ENCODE results near the gene MS4A4A. TPM values are rescaled to one million over a fixed set of nuclear protein-coding genes. Genes with fewer than 3 reads are reported as not detected.

Gene MS4A4A
- total and polyA plus RNA-seq, 10 of the 15 experiments (the other 5 are each of a cell fraction or from before 2014, with no cell fraction given) = 0.10 to 2.4 (median 0.68) TPM

GRCh38 chr11:60336767-60337391, 56.4 kb downstream of the MS4A4A start (continued):
- TF ChIP-seq NRF1 (conservative IDR thresholded peaks at IDR 0.05; ENCODE audit: low read depth, low read length) (no peak), IKZF2 (IDR thresholded peaks at IDR 0.05) (peak; percentile 47 to 69; a peak in 3 of 4 replicates), PML (IDR thresholded peaks at IDR 0.05; ENCODE audit: low read length) (no peak), MTA2 (IDR thresholded peaks at IDR 0.05; ENCODE audit: low read depth) (peak; percentile 73; the same call in 1 of the 2 replicates), ATF2 (IDR thresholded peaks at IDR 0.05; ENCODE audit: low read length) (no peak), DPF2 (IDR thresholded peaks at IDR 0.05) (peak; percentile 70), RELA (IDR thresholded peaks at IDR 0.05; ENCODE audit: borderline replicate concordance, partially characterized antibody) (no peak), GATAD2B (conservative IDR thresholded peaks at IDR 0.05; ENCODE audit: low read depth) (peak; percentile 63), WRNIP1 (IDR thresholded peaks at IDR 0.05; ENCODE audit: borderline replicate concordance, low read depth, low read length) (no peak), TAF1 (IDR thresholded peaks at IDR 0.05; ENCODE audit: borderline replicate concordance, low read depth, low read length) (no peak), PBX3 (IDR thresholded peaks at IDR 0.05; ENCODE audit: insufficient replicate concordance, low read depth, low read length) (no peak), PAX8 (IDR thresholded peaks at IDR 0.05) (no peak), PAX5 (IDR thresholded peaks at IDR 0.05; ENCODE audit: borderline replicate concordance, low read depth, low read length) (no peak; the same call in 1 of the 2 replicates), JUND (IDR thresholded peaks at IDR 0.05; ENCODE audit: low read depth, low read length) (no peak), GABPA (IDR thresholded peaks at IDR 0.05; ENCODE audit: low read depth) (no peak), CBX3 (IDR thresholded peaks at IDR 0.05; ENCODE audit: borderline replicate concordance, low read depth) (no peak), IRF5 (IDR thresholded peaks at IDR 0.05; ENCODE audit: borderline replicate concordance) (peak; percentile 53; the same call in 1 of the 2 replicates), HDAC2 (IDR thresholded peaks at IDR 0.05) (no peak), NFYA (IDR thresholded peaks at IDR 0.05; ENCODE audit: borderline replicate concordance, low read depth, low read length) (no peak), HCFC1 (IDR thresholded peaks at IDR 0.05; ENCODE audit: low read length) (no peak), RFX5 (IDR thresholded peaks at IDR 0.05; ENCODE audit: low read depth, low read length) (no peak), SIX5 (IDR thresholded peaks at IDR 0.05; ENCODE audit: low read depth, low read length, severe bottlenecking) (no peak), MEF2B (IDR thresholded peaks at IDR 0.05; ENCODE audit: partially characterized antibody, poor library complexity, severe bottlenecking) (no peak), RCOR1 (conservative IDR thresholded peaks at IDR 0.05; ENCODE audit: low read depth, low read length) (no peak), USF2 (IDR thresholded peaks at IDR 0.05; ENCODE audit: borderline replicate concordance, low read depth, low read length) (no peak), CBFB (IDR thresholded peaks at IDR 0.05; ENCODE audit: low read depth) (no peak), ZNF384 (IDR thresholded peaks at IDR 0.05; ENCODE audit: borderline replicate concordance, low read depth, low read length) (no peak), STAT1 (conservative IDR thresholded peaks at IDR 0.05) (no peak), CEBPB (IDR thresholded peaks at IDR 0.05; ENCODE audit: borderline replicate concordance in 1 of 2, low read depth in 2 of 2, low read length in 2 of 2) (no peak)

Data from GM12878 (cell line).